Upper lobe of left lung (tissue), 6 donors: Measurements from ENCODE around the gene COG1. TPM values are rescaled to one million over a fixed set of nuclear protein-coding genes. Genes with fewer than 3 reads are reported as not detected.

Source experiments
- ATAC-seq, 2 donors: fragments of 200-7000 bp; cut with Tn5 transposase; one replicate each; pipeline ENCODE4 v1.9.1; 2022; ENCODE audit warnings: mild to moderate bottlenecking in 2 of 2, moderate library complexity in 2 of 2; ENCODE audit not compliant: low FRiP score in 2 of 2
- DNase-seq, 2 donors: peaks; one replicate each; pipeline ENCODE4 v3.0.0-alpha.2; 2019 to 2020
- H3K27ac ChIP-seq, 4 donors: fragments of 200-600 bp; sonication (generic); one replicate each; pipeline ENCODE4 v1.5.1; 2016 to 2019
- H3K27me3 ChIP-seq, 4 donors: fragments of 200-600 bp; sonication (generic); one replicate each; pipeline ENCODE4 v1.5.1; 2017 to 2019
- H3K36me3 ChIP-seq, 4 donors: fragments of 200-600 bp; sonication (generic); one replicate each; pipeline ENCODE4 v1.5.1; 2016 to 2019
- H3K4me1 ChIP-seq, 4 donors: fragments of 200-600 bp; sonication (generic); one replicate each; pipeline ENCODE4 v1.5.1; 2018 to 2019
- H3K4me3 ChIP-seq, 4 donors: fragments of 200-600 bp; sonication (generic); one replicate each; pipeline ENCODE4 v1.5.1; 2017 to 2019; ENCODE audit warnings: mild to moderate bottlenecking in 2 of 4, moderate library complexity in 1 of 4
- H3K9me3 ChIP-seq, 4 donors: fragments of 200-600 bp; sonication (generic); one replicate each; pipeline ENCODE4 v1.5.1; 2018 to 2019
- CTCF ChIP-seq, 6 experiments: fragments of 450-650 bp in 4 of 6; fragments of 200-600 bp in 2 of 6; sonication (generic) in 2 of 6; IDR thresholded peaks; one replicate each; pipeline ENCODE4 v1.5.1; 2016 to 2019; ENCODE audit warnings: antibody characterized with exemption in 6 of 6
- EP300 ChIP-seq, 4 donors: sonication (generic); formaldehyde crosslinking; IDR thresholded peaks; one replicate each; pipeline ENCODE4 v1.5.1; 2017; ENCODE audit warnings: antibody characterized with exemption in 4 of 4, control low read depth in 2 of 4
- POLR2A ChIP-seq, 4 donors: fragments of 450-650 bp; IDR thresholded peaks; one replicate each; pipeline ENCODE4 v1.5.1; 2016 to 2017; ENCODE audit warnings: antibody characterized with exemption in 4 of 4, mild to moderate bottlenecking in 2 of 4
- POLR2AphosphoS5 ChIP-seq, 2 donors: sonication (generic); formaldehyde crosslinking; IDR thresholded peaks; one replicate each; pipeline ENCODE4 v1.5.1; 2017; ENCODE audit warnings: antibody characterized with exemption in 2 of 2
- WGBS, 2 donors: methylation state at CpG; one replicate each; pipeline ENCODE4 v1.1.5; 2017 to 2018; 5-methylcytosine and 5-hydroxymethylcytosine counted together
- total RNA-seq, 6 donors: library from RNA; depleted of rRNA in 4 of 6; stranded (reverse); fragments of >200 nt in 4 of 6; gene quantifications; one replicate each; pipeline versions ENCODE4 v1.1.0 to v1.2.1, GENCODE V29; 2016 to 2021
- donor health status: DM: no; HTN: no; CAD: no; lungs with moderate emphysema.
- donor health status: DM: no; HTN: yes; CAD: no; lungs with severe emphysema.

Gene COG1
- total RNA-seq, 6 donors from 2014 or later = 27.7 to 75.4 (median 32.5) TPM

- no peaks in the 10 kb centered on the region for H3K9me3 ChIP-seq
- no peak for DNase-seq
Observed at GRCh38 chr17:73182616-73183310, 10.1 kb upstream of the COG1 start.

GRCh38 chr17:73184136-73184993 lies 8.5 kb upstream of the COG1 start:
- no peak for ATAC-seq
- DNase-seq = no peak
- H3K9me3 ChIP-seq = no peaks in the 10 kb centered on the region
- H3K27me3 ChIP-seq = no peaks in the 10 kb centered on the region
- no peak overlapping the region for H3K4me3 ChIP-seq
- no peak for TF ChIP-seq EP300 (IDR thresholded peaks at IDR 0.05)
- TF ChIP-seq POLR2AphosphoS5 (IDR thresholded peaks at IDR 0.05) = no peak
- TF ChIP-seq CTCF (IDR thresholded peaks at IDR 0.05) = no peak
- no peak for TF ChIP-seq POLR2A (IDR thresholded peaks at IDR 0.05)
- no peaks in the 10 kb centered on the region for H3K4me1 ChIP-seq
- H3K27ac ChIP-seq = no peak overlapping the region
- no peaks in the 10 kb centered on the region for H3K36me3 ChIP-seq
- 59 to 63% methylated on average over 9 of the region's 9 CpGs for WGBS, 2 donors

More at GRCh38 chr17:73182616-73183310, 10.1 kb upstream of the COG1 start:
- WGBS, 2 donors = 53 to 55% methylated on average over 11 to 15 of the region's 15 CpGs
- no peaks in the 10 kb centered on the region for H3K27me3 ChIP-seq
- ATAC-seq = peak in 1 of 2 donors; percentile 19
- H3K27ac ChIP-seq = no peak overlapping the region
- TF ChIP-seq POLR2A (IDR thresholded peaks at IDR 0.05) (no peak), POLR2AphosphoS5 (IDR thresholded peaks at IDR 0.05) (no peak), CTCF (IDR thresholded peaks at IDR 0.05) (no peak), EP300 (IDR thresholded peaks at IDR 0.05) (no peak)
- no peak overlapping the region for H3K4me3 ChIP-seq
- no peaks in the 10 kb centered on the region for H3K36me3 ChIP-seq
- H3K4me1 ChIP-seq = no peaks in the 10 kb centered on the region

- no peak overlapping the region for H3K4me3 ChIP-seq
- no peak overlapping the region for H3K27ac ChIP-seq
- H3K9me3 ChIP-seq = no peaks in the 10 kb centered on the region
- H3K36me3 ChIP-seq = no peaks in the 10 kb centered on the region
- DNase-seq = no peak
- H3K27me3 ChIP-seq = no peaks in the 10 kb centered on the region
- TF ChIP-seq CTCF (IDR thresholded peaks at IDR 0.05) (no peak), POLR2AphosphoS5 (IDR thresholded peaks at IDR 0.05) (no peak), POLR2A (IDR thresholded peaks at IDR 0.05) (no peak), EP300 (IDR thresholded peaks at IDR 0.05) (no peak)
- ATAC-seq = no peak
- H3K4me1 ChIP-seq = peaks cover 0 to 4% (median 2%) of the 10 kb centered on the region in 4 donors
- 91 to 95% methylated on average over 8 to 16 of the region's 16 CpGs for WGBS, 2 donors
Observed at GRCh38 chr17:73186283-73187050, 6.4 kb upstream of the COG1 start.

- WGBS, 2 donors = 79 to 92% methylated on average over 8 to 9 of the region's 9 CpGs
- TF ChIP-seq POLR2A (IDR thresholded peaks at IDR 0.05) = no peak
- TF ChIP-seq POLR2AphosphoS5 (IDR thresholded peaks at IDR 0.05) = no peak
- no peak for TF ChIP-seq EP300 (IDR thresholded peaks at IDR 0.05)
- TF ChIP-seq CTCF (IDR thresholded peaks at IDR 0.05) = no peak
- Histone ChIP-seq H3K27me3 (no peaks in the 10 kb centered on the region), H3K9me3 (no peaks in the 10 kb centered on the region), H3K36me3 (no peaks in the 10 kb centered on the region), H3K4me3 (no peak overlapping the region), H3K27ac (no peak overlapping the region), H3K4me1 (peaks cover 5 to 12% (median 7%) of the 10 kb centered on the region in 4 donors)
- DNase-seq (no peak), ATAC-seq (no peak)
Observed at GRCh38 chr17:73187203-73187769, 5.6 kb upstream of the COG1 start.
